Endothelial cell of umbilical vein (primary cell): ENCODE data around the gene GHITM. TPM values are rescaled to one million over a fixed set of nuclear protein-coding genes. Genes with fewer than 3 reads are reported as not detected.

Experiments used
- BruUV-seq: library from RNA; stranded (reverse); fragments of 400-500 nt; replicated peaks from 2 replicates; lab custom pipeline; 2021; lab: Mats Ljungman, UMichigan
- CTCF ChIA-PET: fragments of 300-600, 350-600 bp; sonication (Branson Sonifier 250); formaldehyde crosslinking; loops from one replicate; lab custom pipeline; 2021; ENCODE audit warnings: antibody characterized with exemption, inconsistent platforms; lab: Charles Lee
- POLR2A ChIA-PET: fragments of 300-600, 350-600 bp; sonication (Branson Sonifier 250); formaldehyde crosslinking; loops from one replicate; lab custom pipeline; 2021; ENCODE audit warnings: antibody characterized with exemption, inconsistent platforms; lab: Charles Lee
- DNase-seq: peaks from one replicate; pipeline ENCODE4 v3.0.0-alpha.2; 2011; ENCODE audit warnings: low read depth, low spot score
- FAIRE-seq: peaks from 2 replicates; lab custom pipeline; 2011; peaks lifted over from hg19 to GRCh38; lab: Jason Lieb, UNC
- H2AFZ ChIP-seq: 2 replicates; pipeline ENCODE4 v1.6.0; 2012; ENCODE audit warnings: low read depth, low read length, control low read depth, inconsistent platforms
- H3K27ac ChIP-seq: 2 replicates; pipeline ENCODE4 v1.5.1; 2011; ENCODE audit warnings: low read depth, mild to moderate bottlenecking, control low read depth, low read length, moderate library complexity; ENCODE audit not compliant: insufficient read depth
- H3K27me3 ChIP-seq, 2 experiments: 2 replicates each; pipeline versions ENCODE4 v1.6.0 to v1.6.1; 2011; ENCODE audit warnings: low read length in 2 of 2, mixed read lengths in 1 of 2; ENCODE audit not compliant: control insufficient read depth in 2 of 2, insufficient read depth in 2 of 2
- H3K36me3 ChIP-seq, 2 experiments: 2 replicates in 1 of 2; 3 replicates in 1 of 2; pipeline ENCODE4 v1.5.1; 2011; ENCODE audit warnings: low read length in 2 of 2, mild to moderate bottlenecking in 1 of 2, moderate library complexity in 1 of 2; ENCODE audit not compliant: control insufficient read depth in 2 of 2, insufficient read depth in 2 of 2; ENCODE audit errors: extremely low read depth in 1 of 2
- H3K4me1 ChIP-seq: 3 replicates; pipeline ENCODE4 v1.5.1; 2011; ENCODE audit warnings: mild to moderate bottlenecking, low read length; ENCODE audit not compliant: control insufficient read depth, insufficient read depth; ENCODE audit errors: extremely low read depth
- H3K4me2 ChIP-seq: 2 replicates; pipeline ENCODE4 v1.6.1; 2011; ENCODE audit warnings: low read length, control low read depth, mixed read lengths; ENCODE audit not compliant: insufficient read depth
- H3K4me3 ChIP-seq, 3 experiments: fragments of 200-600 bp in 1 of 3; sonication (generic), shearing (Covaris generic) in 1 of 3; replicated peaks in 1 of 3; 2 replicates each; pipeline ENCODE4 v1.5.1; 2011 to 2016; ENCODE audit warnings: control low read depth in 3 of 3, low read length in 3 of 3, mild to moderate bottlenecking in 2 of 3, inconsistent platforms in 1 of 3, low read depth in 1 of 3, moderate library complexity in 1 of 3; ENCODE audit not compliant: insufficient read depth in 1 of 3
- H3K79me2 ChIP-seq: 2 replicates; pipeline ENCODE4 v1.6.0; 2012; ENCODE audit warnings: low read length, inconsistent platforms; ENCODE audit not compliant: control insufficient read depth, insufficient read depth
- H3K9ac ChIP-seq: replicated peaks from 2 replicates; pipeline ENCODE3; 2011; ENCODE audit warnings: low read length, control low read depth; ENCODE audit not compliant: insufficient read depth; ENCODE audit errors: extremely low read depth
- H3K9me1 ChIP-seq: replicated peaks from 3 replicates; pipeline ENCODE4 v1.6.0; 2011; ENCODE audit warnings: mild to moderate bottlenecking, low read length; ENCODE audit not compliant: control insufficient read depth, insufficient read depth; ENCODE audit errors: extremely low read depth
- H3K9me3 ChIP-seq: replicated peaks from 2 replicates; pipeline ENCODE4 v1.5.1; 2012; ENCODE audit warnings: low read length, inconsistent platforms; ENCODE audit not compliant: control insufficient read depth, insufficient read depth
- H4K20me1 ChIP-seq: replicated peaks from 2 replicates; pipeline ENCODE3; 2011; ENCODE audit warnings: mild to moderate bottlenecking, low read length; ENCODE audit not compliant: control insufficient read depth, insufficient read depth; ENCODE audit errors: extremely low read depth
- CTCF ChIP-seq, 2 donors: IDR thresholded peaks; 1 replicate in 1 of 2; 2 replicates in 1 of 2; pipeline ENCODE4 v1.5.1; 2011; ENCODE audit warnings: low read length in 2 of 2, mild to moderate bottlenecking in 2 of 2, moderate library complexity in 2 of 2, control low read depth in 1 of 2, inconsistent platforms in 1 of 2, low read depth in 1 of 2; ENCODE audit not compliant: insufficient read depth in 1 of 2; ENCODE audit errors: extremely low read depth in 1 of 2
- EZH2 ChIP-seq: IDR thresholded peaks from 2 replicates; pipeline ENCODE4 v1.6.1; 2012; ENCODE audit warnings: borderline replicate concordance, low read depth, mild to moderate bottlenecking, moderate library complexity, low read length, inconsistent platforms; ENCODE audit not compliant: severe bottlenecking
- FOS ChIP-seq: IDR thresholded peaks from 2 replicates; pipeline ENCODE4 v1.6.1; 2011; ENCODE audit warnings: mild to moderate bottlenecking, low read length, moderate library complexity, borderline replicate concordance; ENCODE audit not compliant: insufficient read depth
- GATA2 ChIP-seq: IDR thresholded peaks from 2 replicates; pipeline ENCODE4 v1.7.0; 2011; ENCODE audit warnings: low read depth, mild to moderate bottlenecking, moderate library complexity, mixed read lengths, low read length; ENCODE audit not compliant: insufficient read length, insufficient read depth
- JUN ChIP-seq: IDR thresholded peaks from 2 replicates; pipeline ENCODE4 v1.6.1; 2011; ENCODE audit warnings: borderline replicate concordance, low read depth; ENCODE audit not compliant: insufficient read length, insufficient read depth
- MAX ChIP-seq: IDR thresholded peaks from 2 replicates; pipeline ENCODE4 v1.6.1; 2011; ENCODE audit not compliant: insufficient read depth, insufficient read length
- MYC ChIP-seq: IDR thresholded peaks from one replicate; pipeline ENCODE4 v1.6.1; 2011; ENCODE audit warnings: mild to moderate bottlenecking, low read depth, low read length
- POLR2A ChIP-seq: IDR thresholded peaks from 2 replicates; pipeline ENCODE4 v1.6.1; 2012; ENCODE audit warnings: low read depth, mild to moderate bottlenecking, control low read depth, low read length
- POLR2AphosphoS5 ChIP-seq: IDR thresholded peaks from 2 replicates; pipeline ENCODE4 v1.6.1; 2012; ENCODE audit warnings: low read depth, mild to moderate bottlenecking, control low read depth, low read length, moderate library complexity; ENCODE audit not compliant: insufficient read depth
- dilution Hi-C: fragments of 300-500 bp; cut with MboI; formaldehyde crosslinking; loops from one replicate; pipeline ENCODE4 v1.15.0; 2019; ENCODE audit warnings: low sequenced_read_pairs; ENCODE audit not compliant: extremely low pct_ligation_motif_present
- intact Hi-C: fragments of 100-400 bp; cut with micrococcal nuclease; formaldehyde crosslinking; loops from one replicate; pipeline ENCODE4 v1.10.0; 2022
- polyA plus RNA-seq, 4 experiments: library from polyadenylated mRNA; depleted of rRNA in 3 of 4; stranded (reverse) in 3 of 4; unstranded in 1 of 4; fragments of >200 nt; gene quantifications; 2 replicates each; pipeline versions ENCODE4 v1.2.1 to v1.2.3, GENCODE V29; 2011 to 2012; ENCODE audit warnings: missing spikeins in 1 of 4
- total RNA-seq: library from RNA; stranded (reverse); gene quantifications from 2 replicates; pipeline ENCODE4 v1.2.3, GENCODE V29; 2021

The GHITM gene
- total and polyA plus RNA-seq, 2 donors (not counting 3 experiments of a cell fraction or from before 2014, with no cell fraction given), result 113 to 122 TPM

- H3K4me2 ChIP-seq, result no peak overlapping the region
- H3K9ac ChIP-seq, result no peak overlapping the region
- no peaks in the 10 kb centered on the region for H3K79me2 ChIP-seq
- H2AFZ ChIP-seq, result no peak overlapping the region
- no peaks in the 10 kb centered on the region for H3K9me3 ChIP-seq
- no peaks in the 10 kb centered on the region for H3K9me1 ChIP-seq
- CTCF ChIA-PET, result interaction anchor here (2.5 kb wide), 1 partner anchor 11 kb away, joined by 14 read pairs; no protein-coding TSS in a partner anchor
- H3K4me1 ChIP-seq, result no peaks in the 10 kb centered on the region
- H3K4me3 ChIP-seq, result no peak overlapping the region
- TF ChIP-seq MYC, result no peak
- TF ChIP-seq POLR2A, result no peak
- FAIRE-seq, result no peak
- H4K20me1 ChIP-seq, result no peaks in the 10 kb centered on the region
- no peak for DNase-seq
- H3K36me3 ChIP-seq, result peaks cover 2 to 3% of the 10 kb centered on the region in 2 experiments
- BruUV-seq, result no TSS peak
- intact Hi-C loops, result no loop called here
- POLR2A ChIA-PET, result no interaction called here
- dilution Hi-C loops, result no loop called here
- H3K27ac ChIP-seq, result no peak overlapping the region
- peaks cover 0 to 2% of the 10 kb centered on the region in 2 experiments for H3K27me3 ChIP-seq
These were observed 19.2 kb downstream of the GHITM start for GRCh38 chr10:84158550-84158949.

- dilution Hi-C loops, result no loop called here
- Histone ChIP-seq H3K27me3 (peaks cover 0 to 2% of the 10 kb centered on the region in 2 experiments), H3K9me3 (no peaks in the 10 kb centered on the region), H3K36me3 (peaks cover under 1 to 2% of the 10 kb centered on the region in 2 experiments), H2AFZ (no peak overlapping the region), H3K4me2 (no peak overlapping the region), H3K79me2 (no peaks in the 10 kb centered on the region), H3K4me3 (no peak overlapping the region), H4K20me1 (no peaks in the 10 kb centered on the region), H3K9ac (no peak overlapping the region), H3K27ac (no peak overlapping the region), H3K9me1 (no peaks in the 10 kb centered on the region), H3K4me1 (no peaks in the 10 kb centered on the region)
- ChIA-PET CTCF (interaction anchor here (2.5 kb wide), 1 partner anchor 12 kb away, joined by 14 read pairs; no protein-coding TSS in a partner anchor), POLR2A (no interaction called here)
- FAIRE-seq (no peak), DNase-seq (no peak)
- intact Hi-C loops, result no loop called here
- no peak for TF ChIP-seq CTCF (IDR thresholded peaks at IDR 0.05; ENCODE audit: extremely low read depth in 1 of 2, insufficient read depth in 1 of 2, low read depth in 1 of 2, low read length in 2 of 2)
- TF ChIP-seq EZH2, result no peak
- no peak for TF ChIP-seq MYC
- no peak for TF ChIP-seq POLR2AphosphoS5
- no peak for TF ChIP-seq FOS
- no peak for TF ChIP-seq MAX
- TF ChIP-seq GATA2, result no peak
- no peak for TF ChIP-seq JUN
- TF ChIP-seq POLR2A, result no peak
- BruUV-seq, result no TSS peak
These were observed 19.9 kb downstream of the GHITM start for GRCh38 chr10:84159076-84159685.
